CD4-positive, CD25-positive, alpha-beta regulatory T cell (primary cell): ENCODE data around the gene SSB. TPM values are rescaled to one million over a fixed set of nuclear protein-coding genes. Genes with fewer than 3 reads are reported as not detected.

Experiments
- ATAC-seq, 2 donors: fragments of 150-1000 bp; cut with Tn5 transposase; one replicate each; pipeline ENCODE4 v1.10.0; 2021; ENCODE audit warnings: low read depth in 2 of 2, moderate number of reproducible peaks in 2 of 2, moderate library complexity in 1 of 2
- DNase-seq, 3 donors: peaks; one replicate each; pipeline versions ENCODE4 v3.0.0 to v3.0.0-alpha.2; 2012 to 2022; ENCODE audit warnings: mixed read lengths in 1 of 3
- H3K27ac ChIP-seq: one replicate; pipeline ENCODE4 v1.7.0; 2013; ENCODE audit warnings: mild to moderate bottlenecking, low read length; ENCODE audit not compliant: insufficient read depth, poor library complexity, severe bottlenecking
- H3K27me3 ChIP-seq: one replicate; pipeline ENCODE4 v1.7.0; 2013; ENCODE audit warnings: low read length; ENCODE audit not compliant: control insufficient read depth, insufficient read depth
- H3K36me3 ChIP-seq: one replicate; pipeline ENCODE4 v1.7.0; 2013; ENCODE audit warnings: mild to moderate bottlenecking, low read length, moderate library complexity; ENCODE audit not compliant: control insufficient read depth, insufficient read depth
- H3K4me1 ChIP-seq: 2 replicates; pipeline ENCODE4 v1.7.0; 2013; ENCODE audit warnings: mild to moderate bottlenecking, low read length; ENCODE audit not compliant: insufficient read depth, control insufficient read depth, poor library complexity, severe bottlenecking
- H3K4me3 ChIP-seq: one replicate; pipeline ENCODE4 v1.7.0; 2013; ENCODE audit warnings: low read depth, mild to moderate bottlenecking, low read length, moderate library complexity
- H3K9me3 ChIP-seq, 2 experiments: 1 replicate in 1 of 2; 2 replicates in 1 of 2; pipeline ENCODE4 v1.7.0; 2013; ENCODE audit warnings: low read length in 2 of 2, mild to moderate bottlenecking in 1 of 2, moderate library complexity in 1 of 2; ENCODE audit not compliant: control insufficient read depth in 2 of 2
- H3K27ac Mint-ChIP-seq, 3 donors: one replicate each; pipeline ENCODE4 v1.8.0; 2020 to 2022; ENCODE audit warnings: mild to moderate bottlenecking in 3 of 3, mixed read lengths in 3 of 3, moderate library complexity in 2 of 3
- H3K27me3 Mint-ChIP-seq: one replicate; pipeline ENCODE4 v1.8.0; 2022; ENCODE audit warnings: mild to moderate bottlenecking, mixed read lengths
- H3K36me3 Mint-ChIP-seq: one replicate; pipeline ENCODE4 v1.8.0; 2020; ENCODE audit warnings: mixed read lengths
- H3K4me1 Mint-ChIP-seq, 4 donors: one replicate each; pipeline ENCODE4 v1.8.0; 2020 to 2022; ENCODE audit warnings: mixed read lengths in 4 of 4, mild to moderate bottlenecking in 1 of 4
- H3K4me3 Mint-ChIP-seq, 4 donors: one replicate each; pipeline ENCODE4 v1.8.0; 2020 to 2022; ENCODE audit warnings: mild to moderate bottlenecking in 4 of 4, mixed read lengths in 4 of 4, moderate library complexity in 3 of 4
- H3K9me3 Mint-ChIP-seq, 7 donors: one replicate each; pipeline ENCODE4 v1.8.0; 2020 to 2022; ENCODE audit warnings: mixed read lengths in 7 of 7, mild to moderate bottlenecking in 3 of 7, moderate library complexity in 2 of 7
- polyA plus RNA-seq, 4 donors: library from polyadenylated mRNA; unstranded; fragments of 300-500 nt; fragmentation: Illumina TruSeq; gene quantifications; one replicate each; pipeline ENCODE4 v1.2.3, GENCODE V29; 2021
- total RNA-seq: library from RNA; stranded (reverse); gene quantifications from one replicate; pipeline ENCODE4 v1.2.3, GENCODE V29; 2022

SSB gene
- total and polyA plus RNA-seq, 5 donors from 2014 or later: 82.0 to 146 (median 107) TPM

DNA sequence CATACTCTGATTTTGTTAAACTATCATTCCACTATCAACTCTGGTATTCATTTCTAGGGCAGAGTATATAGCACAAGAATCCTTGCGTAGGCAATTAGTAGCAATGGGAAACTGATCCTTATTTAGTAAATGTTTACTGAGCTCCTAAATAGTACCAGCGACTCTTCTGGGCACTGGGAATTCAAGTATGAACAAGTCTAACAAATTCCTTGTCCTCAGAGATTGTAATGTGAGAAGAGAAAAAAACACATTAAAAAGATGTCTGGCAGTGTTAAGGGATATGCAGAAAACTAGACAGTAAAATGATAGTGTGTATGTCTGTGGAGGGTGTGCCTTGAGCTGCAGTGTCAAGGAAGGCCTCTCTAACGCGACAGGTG lies 25.3 kb downstream of the SSB start:
- Histone ChIP-seq H3K4me1 (peaks cover 36% of the 10 kb centered on the region), H3K4me3 (peak overlapping the region; percentile 96), H3K36me3 (peaks cover 8% of the 10 kb centered on the region), H3K27ac (peak overlapping the region; percentile 77), H3K27me3 (no peaks in the 10 kb centered on the region), H3K9me3 (no peaks in the 10 kb centered on the region)
- H3K27me3 Mint-ChIP-seq: no peaks in the 10 kb centered on the region
- ATAC-seq: no peak
- peaks cover 9% of the 10 kb centered on the region for H3K36me3 Mint-ChIP-seq
- H3K27ac Mint-ChIP-seq: peak overlapping the region in 2 of 3 donors; percentile 84 to 85
- no peaks in the 10 kb centered on the region for H3K9me3 Mint-ChIP-seq
- no peak for DNase-seq
- peaks cover 40 to 70% (median 48%) of the 10 kb centered on the region in 4 donors for H3K4me1 Mint-ChIP-seq
- peak overlapping the region; percentile 90 to 96 (median 92) for H3K4me3 Mint-ChIP-seq

GRCh38 chr2:169824373-169825333 lies 26.0 kb downstream of the SSB start, which contains the start of gene METTL5:
TSS of gene METTL5 (minus strand) at chr2:169824905. CDS start at chr2:169824597, 308 bp downstream.
- peak; percentile 70 to 79 (median 75) for DNase-seq
- Histone ChIP-seq H3K27ac (peak within 1 kb of the TSS; percentile 77), H3K4me1 (peaks cover 41% of the 10 kb centered on the region), H3K27me3 (no peaks in the 10 kb centered on the region), H3K36me3 (peaks cover 8% of the 10 kb centered on the region), H3K9me3 (no peaks in the 10 kb centered on the region), H3K4me3 (peak within 1 kb of the TSS; percentile 96)
- peak; percentile 73 to 76 for ATAC-seq
- Mint-ChIP-seq H3K27me3 (no peaks in the 10 kb centered on the region), H3K27ac (peak within 1 kb of the TSS; percentile 84 to 91 (median 91)), H3K36me3 (peaks cover 4% of the 10 kb centered on the region), H3K4me3 (peak within 1 kb of the TSS; percentile 92 to 96 (median 94)), H3K4me1 (peaks cover 40 to 68% (median 49%) of the 10 kb centered on the region in 4 donors), H3K9me3 (no peaks in the 10 kb centered on the region)

DNA sequence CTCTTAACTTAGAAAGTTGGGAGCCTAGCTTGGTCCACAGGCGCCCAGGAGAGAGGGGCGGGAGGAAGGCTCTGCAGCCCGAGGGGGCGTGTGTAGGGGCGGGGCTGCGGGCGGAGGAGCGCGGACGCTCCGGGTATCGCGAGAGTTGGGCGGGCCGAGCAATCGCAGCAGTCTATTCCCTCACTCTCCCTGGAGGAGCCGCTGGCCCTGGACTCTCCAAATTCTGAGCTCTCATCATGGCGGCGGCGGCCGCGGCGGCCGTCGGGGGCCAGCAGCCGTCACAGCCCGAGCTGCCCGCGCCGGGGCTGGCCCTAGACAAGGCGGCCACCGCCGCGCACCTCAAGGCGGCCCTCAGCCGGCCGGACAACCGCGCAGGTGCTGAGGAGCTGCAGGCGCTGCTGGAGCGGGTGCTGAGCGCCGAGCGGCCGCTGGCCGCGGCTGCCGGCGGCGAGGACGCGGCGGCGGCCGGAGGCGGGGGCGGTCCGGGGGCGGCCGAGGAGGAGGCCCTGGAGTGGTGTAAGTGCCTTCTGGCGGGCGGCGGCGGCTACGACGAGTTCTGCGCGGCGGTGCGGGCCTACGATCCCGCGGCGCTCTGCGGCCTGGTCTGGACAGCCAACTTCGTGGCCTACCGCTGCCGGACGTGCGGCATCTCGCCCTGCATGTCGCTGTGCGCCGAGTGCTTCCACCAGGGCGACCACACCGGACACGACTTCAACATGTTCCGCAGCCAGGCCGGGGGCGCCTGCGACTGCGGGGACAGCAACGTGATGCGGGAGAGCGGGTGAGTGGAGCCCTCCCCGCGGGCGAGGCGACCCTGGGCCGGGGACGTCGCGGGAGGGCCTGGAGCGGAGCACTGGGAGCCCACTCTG lies 28.8 kb downstream of the SSB start, which contains the start of gene UBR3:
TSS of gene UBR3 (plus strand) at position 183 of the 869 bp plus-strand sequence. CDS start at position 237, 54 bp downstream.
- no peaks in the 10 kb centered on the region for H3K27me3 ChIP-seq
- DNase-seq (peak; percentile 87 to 91 (median 88)), ATAC-seq (peak; percentile 79 to 83)
- Mint-ChIP-seq H3K9me3 (no peaks in the 10 kb centered on the region), H3K4me1 (peaks cover 45 to 73% (median 50%) of the 10 kb centered on the region in 4 donors), H3K27ac (peak within 1 kb of the TSS; percentile 84 to 96 (median 96)), H3K27me3 (no peaks in the 10 kb centered on the region), H3K36me3 (no peaks in the 10 kb centered on the region), H3K4me3 (peak within 1 kb of the TSS; percentile 93 to 99 (median 96))
- peak within 1 kb of the TSS; percentile 93 for H3K4me3 ChIP-seq
- H3K9me3 ChIP-seq: no peaks in the 10 kb centered on the region
- peak within 1 kb of the TSS; percentile 61 for H3K27ac ChIP-seq
- no peaks in the 10 kb centered on the region for H3K36me3 ChIP-seq
- peaks cover 44% of the 10 kb centered on the region for H3K4me1 ChIP-seq

DNA sequence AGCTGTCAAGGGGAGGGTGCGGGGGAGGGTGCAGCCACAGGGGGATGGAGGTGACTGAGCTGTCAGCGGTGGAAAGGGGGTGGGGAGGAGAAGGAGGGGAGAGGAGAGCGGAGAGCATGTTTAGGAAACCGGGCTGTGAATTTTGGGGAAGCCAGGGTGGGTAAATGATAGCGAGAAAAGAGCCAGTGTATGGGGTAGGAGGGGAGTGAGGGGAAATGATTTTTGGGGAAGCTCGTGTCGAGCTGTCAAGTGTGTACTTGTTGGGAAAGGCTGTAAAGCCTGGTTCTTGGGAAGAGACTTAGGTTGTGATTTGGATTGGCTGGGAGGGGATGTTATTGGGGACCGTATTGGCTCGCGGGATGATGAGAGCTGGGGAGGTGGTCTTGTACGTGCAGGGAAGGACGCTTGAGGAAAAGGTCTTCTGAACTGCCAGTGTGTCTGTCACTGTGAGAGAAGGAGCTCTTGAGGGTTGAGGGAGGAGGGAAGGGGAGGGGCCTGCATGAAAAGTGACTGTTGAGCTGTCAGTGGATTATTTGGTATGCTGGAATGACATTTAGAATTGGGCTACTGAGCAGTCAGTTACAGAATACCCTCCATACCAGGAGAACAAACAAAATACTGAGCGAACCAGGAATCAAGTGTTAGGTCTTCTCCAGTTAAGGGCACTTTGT lies 29.6 kb downstream of the SSB start:
- peak; percentile 27 to 35 for ATAC-seq
- Mint-ChIP-seq H3K27me3 (no peaks in the 10 kb centered on the region), H3K9me3 (no peaks in the 10 kb centered on the region), H3K4me1 (peaks cover 43 to 73% (median 49%) of the 10 kb centered on the region in 4 donors), H3K36me3 (peaks cover 4% of the 10 kb centered on the region), H3K27ac (peak overlapping the region; percentile 84 to 96 (median 96)), H3K4me3 (peak overlapping the region; percentile 93 to 99 (median 96))
- no peaks in the 10 kb centered on the region for H3K36me3 ChIP-seq
- H3K27ac ChIP-seq: peak overlapping the region; percentile 61
- peak; percentile 29 to 73 (median 41) for DNase-seq
- peak overlapping the region; percentile 93 for H3K4me3 ChIP-seq
- H3K4me1 ChIP-seq: peaks cover 40% of the 10 kb centered on the region
- no peaks in the 10 kb centered on the region for H3K27me3 ChIP-seq
- no peaks in the 10 kb centered on the region for H3K9me3 ChIP-seq

DNA sequence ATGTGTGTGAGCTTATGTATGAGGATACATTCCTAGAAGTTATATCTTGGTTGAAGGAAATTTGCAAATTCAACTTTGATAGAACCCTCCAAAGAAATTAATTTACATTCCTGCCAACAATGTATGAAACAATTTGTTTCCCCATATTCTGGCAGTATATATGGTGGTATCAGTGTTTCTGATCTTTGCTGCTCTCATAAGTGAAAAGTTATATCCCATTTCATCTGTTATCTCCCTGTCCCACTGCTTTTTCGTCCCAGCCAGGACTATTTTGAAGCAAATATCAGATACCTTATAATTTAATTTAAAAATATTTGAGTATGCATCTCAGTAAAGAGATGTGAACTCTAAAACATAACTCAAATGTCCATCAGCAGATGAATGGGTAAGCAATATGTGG lies 35.7 kb downstream of the SSB start:
- Mint-ChIP-seq H3K27me3 (no peaks in the 10 kb centered on the region), H3K9me3 (peaks cover 0 to 1% (median 0%) of the 10 kb centered on the region in 7 donors), H3K4me3 (peak overlapping the region in 1 of 4 donors; percentile 33), H3K27ac (peak overlapping the region in 1 of 3 donors; percentile 56), H3K36me3 (peaks cover 5% of the 10 kb centered on the region), H3K4me1 (peaks cover 36 to 76% (median 55%) of the 10 kb centered on the region in 4 donors)
- Histone ChIP-seq H3K9me3 (no peaks in the 10 kb centered on the region), H3K4me1 (peaks cover 24% of the 10 kb centered on the region), H3K27ac (no peak overlapping the region), H3K27me3 (no peaks in the 10 kb centered on the region), H3K4me3 (no peak overlapping the region), H3K36me3 (no peaks in the 10 kb centered on the region)
- ATAC-seq (no peak), DNase-seq (no peak)

- H3K4me1 ChIP-seq: peaks cover 6% of the 10 kb centered on the region
- H3K36me3 Mint-ChIP-seq: peaks cover 12% of the 10 kb centered on the region
- H3K27me3 Mint-ChIP-seq: no peaks in the 10 kb centered on the region
- ATAC-seq (no peak), DNase-seq (no peak)
- no peak overlapping the region for H3K27ac ChIP-seq
- peaks cover 0 to 1% (median 0%) of the 10 kb centered on the region in 7 donors for H3K9me3 Mint-ChIP-seq
- no peaks in the 10 kb centered on the region for H3K9me3 ChIP-seq
- no peaks in the 10 kb centered on the region for H3K36me3 ChIP-seq
- no peaks in the 10 kb centered on the region for H3K27me3 ChIP-seq
- no peak overlapping the region for H3K4me3 Mint-ChIP-seq
- peak overlapping the region; percentile 7 to 70 (median 7) for H3K27ac Mint-ChIP-seq
- H3K4me3 ChIP-seq: no peak overlapping the region
- H3K4me1 Mint-ChIP-seq: peaks cover 26 to 73% (median 49%) of the 10 kb centered on the region in 4 donors
Measured at GRCh38 chr2:169838743-169839489, 40.2 kb downstream of the SSB start.
